Osteoblast (primary cell): ENCODE data around the gene RIOK1. TPM values are rescaled to one million over a fixed set of nuclear protein-coding genes. Genes with fewer than 3 reads are reported as not detected.

Experiments
- DNase-seq: peaks from one replicate; pipeline ENCODE4 v3.0.0; 2011; ENCODE audit warnings: low spot score, mixed read lengths; ENCODE audit not compliant: insufficient read length; ENCODE audit errors: missing footprints
- H2AFZ ChIP-seq: 2 replicates; pipeline ENCODE4 v1.6.0; 2011; ENCODE audit warnings: mild to moderate bottlenecking, low read length
- H3K27ac ChIP-seq: 2 replicates; pipeline ENCODE4 v1.5.1; 2011; ENCODE audit warnings: mild to moderate bottlenecking, low read depth, low read length, moderate library complexity
- H3K27me3 ChIP-seq: 2 replicates; pipeline ENCODE4 v1.6.0; 2012; ENCODE audit warnings: mild to moderate bottlenecking, control low read depth, inconsistent platforms, low read length, moderate library complexity; ENCODE audit not compliant: insufficient read depth
- H3K36me3 ChIP-seq: 2 replicates; pipeline ENCODE4 v1.5.1; 2011; ENCODE audit warnings: mild to moderate bottlenecking, low read length, control low read depth, moderate library complexity; ENCODE audit not compliant: insufficient read depth
- H3K4me1 ChIP-seq: 2 replicates; pipeline ENCODE4 v1.5.1; 2011; ENCODE audit warnings: mild to moderate bottlenecking, low read length, control low read depth, moderate library complexity; ENCODE audit not compliant: insufficient read depth
- H3K4me2 ChIP-seq: 2 replicates; pipeline ENCODE4 v1.6.0; 2011; ENCODE audit warnings: mild to moderate bottlenecking, low read length; ENCODE audit not compliant: insufficient read depth
- H3K4me3 ChIP-seq: fragments of 200-600 bp; sonication (generic); 3 replicates; pipeline ENCODE4 v1.5.1; 2012; ENCODE audit warnings: mild to moderate bottlenecking, low read length, inconsistent platforms; ENCODE audit not compliant: insufficient read depth
- H3K79me2 ChIP-seq: 2 replicates; pipeline ENCODE4 v1.6.0; 2012; ENCODE audit warnings: mild to moderate bottlenecking, low read length, control low read depth, inconsistent platforms; ENCODE audit not compliant: insufficient read depth
- H3K9me3 ChIP-seq: 2 replicates; pipeline ENCODE4 v1.5.1; 2011; ENCODE audit warnings: low read depth, low read length, control low read depth
- H4K20me1 ChIP-seq: 2 replicates; pipeline ENCODE4 v1.6.0; 2012; ENCODE audit warnings: mild to moderate bottlenecking, low read length, control low read depth; ENCODE audit not compliant: insufficient read depth
- total RNA-seq: library from RNA; depleted of rRNA; stranded (reverse); fragments of >200 nt; gene quantifications from 2 replicates; pipeline ENCODE4 v1.2.3, GENCODE V29; 2012
- TF ChIP-seq, protein P1 (sequence below): IDR thresholded peaks from 2 replicates; pipeline ENCODE4 v1.5.1; 2011; ENCODE audit warnings: mild to moderate bottlenecking, low read depth, low read length, moderate library complexity; ENCODE audit errors: extremely low read depth

RIOK1 gene
- total RNA-seq, 1 donor: 14.1 TPM

DNA sequence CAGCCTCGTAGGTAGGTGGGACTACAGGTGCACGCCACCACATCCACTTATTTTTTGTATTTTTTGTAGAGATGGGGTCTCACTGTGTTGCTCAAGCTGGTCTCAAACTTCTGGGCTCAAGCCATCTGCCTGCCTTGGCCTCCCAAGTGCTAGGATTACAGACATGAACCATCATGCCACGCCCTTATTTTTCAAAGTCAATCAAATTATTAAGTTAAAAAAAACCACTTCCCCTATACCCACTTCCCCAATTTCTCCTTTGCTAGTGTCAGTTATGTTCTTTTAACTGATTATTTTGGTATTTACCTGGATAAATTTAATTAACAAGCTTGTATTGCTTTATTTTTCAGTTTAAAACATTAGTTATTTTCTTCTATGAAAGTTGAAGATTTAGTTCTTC, 49.6 kb downstream of the RIOK1 start:
- no peak for DNase-seq
- Histone ChIP-seq H4K20me1 (no peaks in the 10 kb centered on the region), H3K79me2 (no peaks in the 10 kb centered on the region), H3K9me3 (no peaks in the 10 kb centered on the region), H3K4me2 (no peak overlapping the region), H3K4me3 (no peak overlapping the region), H3K27ac (no peak overlapping the region), H2AFZ (no peak overlapping the region), H3K36me3 (no peaks in the 10 kb centered on the region), H3K4me1 (peaks cover 6% of the 10 kb centered on the region), H3K27me3 (no peaks in the 10 kb centered on the region)
- TF ChIP-seq, protein P1, sequence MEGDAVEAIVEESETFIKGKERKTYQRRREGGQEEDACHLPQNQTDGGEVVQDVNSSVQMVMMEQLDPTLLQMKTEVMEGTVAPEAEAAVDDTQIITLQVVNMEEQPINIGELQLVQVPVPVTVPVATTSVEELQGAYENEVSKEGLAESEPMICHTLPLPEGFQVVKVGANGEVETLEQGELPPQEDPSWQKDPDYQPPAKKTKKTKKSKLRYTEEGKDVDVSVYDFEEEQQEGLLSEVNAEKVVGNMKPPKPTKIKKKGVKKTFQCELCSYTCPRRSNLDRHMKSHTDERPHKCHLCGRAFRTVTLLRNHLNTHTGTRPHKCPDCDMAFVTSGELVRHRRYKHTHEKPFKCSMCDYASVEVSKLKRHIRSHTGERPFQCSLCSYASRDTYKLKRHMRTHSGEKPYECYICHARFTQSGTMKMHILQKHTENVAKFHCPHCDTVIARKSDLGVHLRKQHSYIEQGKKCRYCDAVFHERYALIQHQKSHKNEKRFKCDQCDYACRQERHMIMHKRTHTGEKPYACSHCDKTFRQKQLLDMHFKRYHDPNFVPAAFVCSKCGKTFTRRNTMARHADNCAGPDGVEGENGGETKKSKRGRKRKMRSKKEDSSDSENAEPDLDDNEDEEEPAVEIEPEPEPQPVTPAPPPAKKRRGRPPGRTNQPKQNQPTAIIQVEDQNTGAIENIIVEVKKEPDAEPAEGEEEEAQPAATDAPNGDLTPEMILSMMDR: no peak

DNA sequence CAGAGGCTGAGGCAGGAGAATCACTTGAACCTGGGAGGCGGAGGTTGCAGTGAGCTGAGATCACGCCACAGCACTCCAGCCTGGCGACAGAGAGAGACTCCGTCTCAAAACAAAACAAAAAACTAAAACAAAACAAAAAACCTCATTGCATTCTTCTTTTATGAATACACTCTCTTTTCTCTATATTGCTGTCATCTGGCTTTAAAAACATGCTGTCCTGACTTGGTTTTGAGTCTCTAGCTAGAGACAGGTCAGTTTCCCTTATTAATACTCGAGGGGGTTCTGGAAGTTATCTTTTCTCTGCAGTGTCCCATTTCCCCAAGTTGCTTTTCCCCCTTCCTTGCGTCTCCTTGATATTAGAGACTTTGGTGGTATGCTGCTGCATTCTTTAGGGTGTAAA, 50.9 kb downstream of the RIOK1 start:
- Histone ChIP-seq H3K36me3 (no peaks in the 10 kb centered on the region), H3K4me3 (peak overlapping the region; percentile 25), H3K27me3 (no peaks in the 10 kb centered on the region), H3K79me2 (no peaks in the 10 kb centered on the region), H2AFZ (peak overlapping the region; percentile 72), H3K9me3 (no peaks in the 10 kb centered on the region), H3K4me1 (peaks cover 15% of the 10 kb centered on the region), H3K27ac (peak overlapping the region; percentile 59), H3K4me2 (peak overlapping the region; percentile 72), H4K20me1 (no peaks in the 10 kb centered on the region)
- TF ChIP-seq, protein P1: no peak
- DNase-seq: peak; percentile 87

DNA sequence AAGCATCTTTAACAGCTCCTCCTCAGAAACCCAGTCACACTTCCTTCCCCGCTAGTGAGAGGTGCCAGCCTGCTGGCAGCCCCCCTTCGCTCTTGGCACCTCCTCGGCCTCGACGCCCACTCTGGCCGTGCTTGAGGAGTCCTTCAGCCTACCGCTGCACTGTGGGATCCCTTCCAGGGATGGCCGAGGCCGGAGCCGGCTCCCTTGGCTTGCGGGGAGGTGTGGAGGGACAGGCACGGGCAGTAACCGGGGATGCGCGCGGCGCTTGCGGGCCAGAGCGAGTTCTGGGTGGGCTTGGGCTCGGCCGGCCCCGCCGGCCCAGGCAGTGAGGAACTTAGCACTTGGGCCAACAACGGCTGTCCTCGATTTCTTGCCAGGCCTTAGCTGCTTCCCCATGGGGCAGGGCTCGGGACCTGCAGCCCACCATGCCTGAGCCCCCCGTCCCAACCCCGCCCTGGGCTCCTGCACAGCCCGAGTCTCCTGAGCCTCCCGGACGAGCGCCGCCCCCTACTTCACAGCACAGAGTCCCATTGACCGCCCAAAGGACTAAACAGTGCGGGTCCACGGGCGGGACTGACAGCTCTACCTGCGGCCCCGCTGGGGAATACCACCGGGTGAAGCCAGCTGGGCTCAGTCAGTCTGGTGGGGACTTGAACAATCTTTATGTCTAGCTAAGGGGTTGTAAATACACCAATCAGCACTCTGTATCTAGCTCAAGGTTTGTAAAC, 51.6 kb downstream of the RIOK1 start:
- Histone ChIP-seq H3K9me3 (no peaks in the 10 kb centered on the region), H3K27ac (peak overlapping the region; percentile 59), H3K4me1 (peaks cover 23% of the 10 kb centered on the region), H3K27me3 (no peaks in the 10 kb centered on the region), H2AFZ (peak overlapping the region; percentile 72), H4K20me1 (no peaks in the 10 kb centered on the region), H3K4me2 (peak overlapping the region; percentile 72), H3K36me3 (no peaks in the 10 kb centered on the region), H3K79me2 (no peaks in the 10 kb centered on the region), H3K4me3 (peak overlapping the region; percentile 25)
- TF ChIP-seq, protein P1: no peak
- no peak for DNase-seq

DNA sequence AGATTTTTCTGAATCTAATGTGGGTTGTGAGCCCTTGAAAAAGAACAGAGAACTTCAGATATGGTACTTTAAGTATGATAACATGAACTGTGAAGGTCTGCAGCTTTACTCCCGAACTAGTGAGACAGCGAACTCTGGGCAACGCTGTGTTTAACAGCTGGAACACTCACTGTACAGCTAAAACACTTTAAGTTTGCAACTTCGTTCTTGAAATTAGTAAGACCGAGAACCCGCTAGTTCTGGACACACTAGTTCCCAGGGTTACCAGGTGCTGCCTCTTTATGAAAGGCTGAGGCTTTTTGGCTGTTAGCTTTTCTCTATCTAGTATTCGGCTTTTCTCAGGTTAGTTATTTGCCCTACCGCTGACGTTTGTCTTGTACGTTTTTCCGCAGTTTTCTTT, 52.9 kb downstream of the RIOK1 start:
- H3K4me1 ChIP-seq: peaks cover 28% of the 10 kb centered on the region
- no peaks in the 10 kb centered on the region for H3K27me3 ChIP-seq
- H4K20me1 ChIP-seq: no peaks in the 10 kb centered on the region
- no peaks in the 10 kb centered on the region for H3K9me3 ChIP-seq
- TF ChIP-seq, protein P1: no peak
- H3K36me3 ChIP-seq: no peaks in the 10 kb centered on the region
- no peak overlapping the region for H3K4me3 ChIP-seq
- no peak overlapping the region for H3K27ac ChIP-seq
- H3K4me2 ChIP-seq: no peak overlapping the region
- no peak overlapping the region for H2AFZ ChIP-seq
- DNase-seq: no peak
- no peaks in the 10 kb centered on the region for H3K79me2 ChIP-seq
